ENCODE data around the gene HOXC6.
"Not testable (repeated sequence)": the region's sequence is repeated elsewhere in the genome, so short reads cannot be mapped to it uniquely, and the experiment has no call there.

HOXC6 gene

DNA sequence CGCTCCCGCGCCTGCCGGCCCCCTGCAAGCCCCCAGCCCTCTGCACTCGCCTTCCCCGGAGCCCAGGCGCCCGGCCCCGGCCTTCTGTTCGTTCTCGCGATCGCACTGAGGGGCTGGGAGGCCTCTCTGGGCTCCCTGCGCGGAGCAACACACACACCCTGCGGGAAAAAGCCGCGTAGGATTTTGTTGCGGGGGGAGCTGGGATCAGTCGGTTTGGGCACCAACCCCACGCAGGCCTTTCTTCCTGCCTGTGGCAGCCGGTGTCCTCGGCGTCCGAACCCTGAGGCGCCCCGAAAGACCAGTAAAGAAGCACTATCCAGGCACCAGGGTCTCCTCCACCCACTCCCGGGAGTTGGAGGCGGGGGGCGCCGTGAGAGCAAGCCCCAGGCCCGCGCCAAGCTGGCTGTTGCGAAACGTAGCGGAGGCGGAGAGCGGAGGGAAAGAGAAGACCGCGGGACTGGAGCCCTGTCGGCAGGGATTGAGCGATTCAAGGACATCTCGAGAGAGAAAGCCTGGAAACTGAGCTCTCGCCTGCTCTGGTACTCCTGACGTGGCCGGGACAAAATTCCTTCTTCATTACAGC is 2.7 kb downstream of the HOXC6 start:
- DNase-seq: peak; percentile 45

- peak; percentile 36 for DNase-seq
Observed at GRCh38 chr12:54031480-54031879, 3.2 kb downstream of the HOXC6 start.

- peak; percentile 24 for DNase-seq
Observed at GRCh38 chr12:54032086-54032619, 3.9 kb downstream of the HOXC6 start.

GRCh38 chr12:54032627-54033100 is 4.4 kb downstream of the HOXC6 start, which contains the start of gene HOXC5:
TSS of gene HOXC5 (plus strand) at chr12:54033050. CDS start at chr12:54033123, 73 bp downstream.
- DNase-seq: peak; percentile 87

- peak; percentile 78 for DNase-seq
Observed at GRCh38 chr12:54033106-54033979, 5.1 kb downstream of the HOXC6 start.

DNA sequence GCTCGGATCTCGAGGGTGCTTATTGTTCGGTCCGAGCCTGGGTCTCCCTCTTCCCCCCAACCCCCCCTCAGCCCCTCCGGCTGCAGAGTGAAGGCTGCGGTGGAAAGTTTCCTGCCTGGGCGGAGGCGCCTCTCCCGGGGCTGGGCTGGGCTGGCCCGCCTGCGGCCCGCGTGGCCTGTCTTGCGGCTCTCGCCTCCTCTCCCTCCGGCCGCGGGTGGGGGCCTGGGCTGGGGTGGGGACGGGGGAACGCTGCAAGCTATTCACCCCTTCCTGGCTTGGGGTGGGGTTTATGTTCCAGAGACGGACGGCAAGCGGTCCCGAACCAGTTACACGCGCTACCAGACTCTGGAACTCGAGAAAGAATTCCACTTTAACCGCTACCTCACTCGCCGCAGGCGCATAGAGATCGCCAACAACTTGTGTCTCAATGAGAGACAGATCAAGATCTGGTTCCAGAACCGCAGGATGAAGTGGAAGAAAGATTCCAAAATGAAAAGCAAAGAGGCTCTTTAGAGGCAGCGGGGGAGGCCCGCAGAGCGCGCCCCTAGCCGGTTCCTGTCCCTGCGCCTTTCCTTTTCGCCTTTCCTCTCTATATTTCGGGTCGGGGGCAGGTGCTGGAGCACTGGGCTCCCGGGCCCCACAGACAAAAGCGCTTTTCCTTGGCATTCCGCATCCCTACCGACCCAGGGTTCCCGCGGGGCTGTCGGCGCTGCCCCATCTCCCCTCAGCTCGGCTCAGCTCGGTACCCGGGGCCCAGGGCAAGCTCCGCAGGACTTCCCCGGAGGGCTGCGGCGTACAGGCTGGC is 5.9 kb downstream of the HOXC6 start:
- DNase-seq: peak; percentile 80

DNA sequence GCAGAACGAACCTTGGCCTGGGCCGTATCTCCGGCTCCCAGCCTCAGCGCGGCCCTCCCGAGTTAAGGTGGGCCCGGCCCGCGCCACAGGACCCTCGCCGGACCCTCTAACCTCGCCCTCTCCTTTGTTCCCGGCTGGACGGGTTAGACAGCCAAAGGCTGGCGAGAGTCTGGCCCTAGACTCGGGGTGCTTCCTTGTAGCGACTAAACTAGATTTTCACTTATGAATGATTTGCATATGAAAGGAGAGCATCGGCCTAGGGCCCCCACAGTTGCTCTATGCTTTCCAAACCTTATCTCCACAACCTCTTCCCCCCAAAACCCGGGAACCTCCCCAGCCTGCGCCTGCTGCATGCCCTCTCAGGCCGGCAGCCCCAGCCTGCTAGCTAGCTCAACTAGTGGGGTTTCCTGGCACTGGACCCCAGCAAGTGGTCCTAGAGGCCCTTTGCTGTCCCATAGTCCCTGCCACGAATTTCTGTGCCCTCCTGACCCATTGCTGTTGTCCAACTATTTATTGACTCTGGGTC is 6.6 kb downstream of the HOXC6 start:
- DNase-seq: peak; percentile 29

GRCh38 chr12:54035568-54036264 is 7.5 kb downstream of the HOXC6 start:
- peak; percentile 26 for DNase-seq

GRCh38 chr12:54036620-54037359 is 8.6 kb downstream of the HOXC6 start:
- peak; percentile 48 for DNase-seq

DNA sequence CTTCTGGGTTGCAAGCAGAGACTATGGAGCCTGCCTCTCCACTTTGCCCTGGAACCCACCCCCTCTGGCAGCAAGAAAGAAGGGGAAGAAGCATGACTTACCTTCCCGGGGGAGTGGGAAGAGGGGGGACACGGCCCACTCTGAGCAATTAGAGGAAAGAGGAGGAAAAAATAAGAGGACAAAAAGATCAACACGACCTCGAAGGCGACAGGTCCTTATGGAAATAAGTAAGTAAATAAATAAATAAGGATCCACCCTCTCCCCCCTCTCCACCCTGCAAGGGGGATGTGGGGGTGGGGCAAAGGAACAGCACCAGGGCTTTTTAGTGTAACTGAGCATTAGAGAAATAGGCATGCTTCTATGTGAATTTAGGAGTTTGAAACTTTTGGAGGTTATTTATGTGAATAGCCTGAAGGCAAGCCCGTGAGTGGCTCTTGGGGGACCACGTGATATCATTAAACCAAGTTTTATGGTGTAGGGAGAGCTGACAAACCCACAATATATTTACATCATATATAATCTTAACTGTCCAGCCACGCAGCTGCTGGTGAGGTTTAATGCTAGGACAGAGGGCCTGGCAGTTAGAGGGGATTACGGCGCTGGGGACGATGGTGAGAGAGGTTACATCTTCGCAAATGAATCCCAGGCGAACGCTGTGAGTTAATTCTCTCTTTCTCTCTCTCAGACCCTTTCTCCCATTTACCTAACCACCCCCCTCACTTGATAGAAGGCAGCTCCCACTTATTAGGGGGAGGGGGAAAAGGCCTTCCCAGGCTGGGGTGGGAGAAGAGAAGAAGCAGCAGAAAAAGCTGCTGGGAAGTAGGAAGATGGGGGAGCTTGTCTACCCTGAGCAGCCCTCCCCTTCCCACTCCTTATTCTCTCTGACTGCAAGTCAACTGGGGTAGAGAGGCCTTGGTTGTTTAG is 9.4 kb downstream of the HOXC6 start:
- peak; percentile 70 for DNase-seq

DNA sequence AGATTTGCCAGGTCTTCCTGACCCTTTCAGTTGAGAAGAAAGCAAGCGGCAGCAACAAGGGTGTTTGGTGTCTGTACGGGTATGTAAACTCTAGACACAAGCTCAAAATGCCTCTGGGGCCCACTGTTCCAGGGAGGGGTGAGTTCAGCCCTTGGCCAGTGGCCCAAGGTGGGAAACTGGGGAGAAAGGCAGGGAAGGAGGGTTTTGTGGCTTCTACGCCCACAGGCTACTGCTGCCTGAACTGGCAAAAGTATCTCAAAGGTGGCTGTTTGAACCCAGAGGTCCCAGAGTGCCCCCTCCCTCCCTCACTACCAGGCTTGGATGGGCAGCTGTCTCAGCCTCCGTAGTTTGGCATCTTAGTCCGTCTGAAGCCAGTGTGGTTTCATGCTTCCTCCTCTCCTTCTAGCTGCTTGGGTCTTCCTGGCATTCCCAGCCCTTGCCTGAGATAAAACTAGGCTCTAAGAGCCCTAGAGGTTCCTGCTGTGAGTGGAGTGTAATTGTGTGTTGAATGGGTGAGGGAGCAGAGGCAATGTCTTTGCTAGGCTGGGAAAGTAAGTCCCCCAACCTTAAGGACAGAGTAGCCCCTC is 10.1 kb downstream of the HOXC6 start:
- peak; percentile 64 for DNase-seq

DNA sequence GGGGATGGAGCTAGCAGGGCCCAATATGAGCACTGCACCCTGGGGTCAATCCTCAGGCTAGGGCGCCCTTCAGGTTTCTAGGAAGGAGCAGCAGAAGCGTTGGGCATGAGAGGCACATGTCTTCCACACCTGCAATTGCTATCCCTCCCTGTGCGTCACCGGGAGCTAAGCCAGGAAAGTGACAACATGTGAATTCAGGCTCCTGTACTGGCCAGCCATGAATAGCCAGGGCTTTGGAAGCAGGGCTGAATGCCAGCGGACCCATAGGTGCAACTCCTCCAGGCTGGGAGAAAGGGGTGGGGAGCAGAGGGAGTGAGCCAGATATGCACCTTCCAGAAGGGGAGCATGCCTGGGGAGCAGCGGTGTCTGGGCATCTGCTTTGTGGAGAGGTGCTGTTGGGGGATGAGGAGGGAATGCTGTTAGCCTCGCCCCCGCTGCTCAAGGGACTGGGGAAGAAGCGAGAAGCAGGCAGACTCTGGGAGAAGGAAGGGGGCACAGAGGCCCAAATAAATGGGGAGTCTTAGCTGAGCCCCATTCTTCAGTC is 10.7 kb downstream of the HOXC6 start:
- peak; percentile 83 for DNase-seq

GRCh38 chr12:54039417-54040147 is 11.3 kb downstream of the HOXC6 start:
- peak; percentile 91 for DNase-seq

DNA sequence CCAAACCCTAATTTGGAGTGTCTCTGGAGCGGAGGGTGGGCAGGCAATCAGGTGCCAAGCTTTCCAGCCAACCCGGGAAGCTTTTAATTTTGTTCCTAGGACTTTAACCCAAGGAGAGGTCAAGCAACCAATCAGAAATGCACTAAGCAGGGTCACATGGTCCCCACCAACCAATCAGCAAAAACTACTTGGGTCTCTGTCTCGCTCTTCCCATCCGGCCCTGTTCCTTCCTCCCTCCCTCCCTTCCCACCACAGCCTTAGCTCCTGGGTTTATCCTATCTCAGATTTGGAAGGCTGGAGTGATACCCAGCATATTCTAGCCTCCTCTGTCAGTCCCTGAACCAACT is 11.9 kb downstream of the HOXC6 start:
- peak; percentile 49 for DNase-seq

GRCh38 chr12:54040648-54041047 is 12.4 kb downstream of the HOXC6 start:
- no peak for DNase-seq

GRCh38 chr12:54041097-54041690 is 13.0 kb downstream of the HOXC6 start:
- DNase-seq: no peak

DNA sequence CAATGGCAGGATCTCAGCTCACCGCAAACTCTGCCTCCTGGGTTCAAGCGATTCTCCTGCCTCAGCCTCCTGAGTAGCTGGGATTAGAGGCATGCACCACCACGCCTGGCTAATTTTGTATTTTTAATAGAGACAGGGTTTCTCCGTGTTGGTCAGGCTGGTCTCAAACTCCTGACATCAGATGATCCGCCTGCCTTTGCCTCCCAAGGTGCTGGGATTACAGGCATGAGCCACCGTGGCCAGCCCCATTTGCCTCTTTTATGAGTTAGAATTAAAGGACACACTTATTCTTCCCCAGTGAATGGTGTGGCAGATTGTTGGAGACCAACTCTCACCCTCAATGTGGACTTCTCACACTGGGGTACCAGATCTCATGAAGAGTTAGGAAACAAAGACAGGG is 13.8 kb downstream of the HOXC6 start:
- not testable (repeated sequence) for DNase-seq
